ENCODE results near the gene AIFM2. TPM values are rescaled to one million over a fixed set of nuclear protein-coding genes. Genes with fewer than 3 reads are reported as not detected.

AIFM2 gene
- total and polyA plus RNA-seq, 4 donors, result 5.0 to 20.3 (median 9.7) TPM

- no peaks in the 10 kb centered on the region for H3K9me3 ChIP-seq (ENCODE audit: control insufficient read depth in 4 of 4, low read length in 3 of 4)
- no peak overlapping the region for H3K27ac ChIP-seq (ENCODE audit: low read depth in 1 of 2, low read length in 2 of 2)
- no peaks in the 10 kb centered on the region for H3K27me3 ChIP-seq (ENCODE audit: control insufficient read depth in 4 of 4, insufficient read depth in 4 of 4, low read length in 3 of 4)
- peaks cover 0 to 6% (median 0%) of the 10 kb centered on the region in 4 donors for H3K4me1 ChIP-seq (ENCODE audit: control insufficient read depth in 4 of 4, insufficient read depth in 4 of 4, low read length in 3 of 4)
- no peak overlapping the region for H3K9ac ChIP-seq (ENCODE audit: low read depth in 1 of 2, low read length in 2 of 2)
- 84% methylated on average over 8 of the region's 8 CpGs for WGBS
- H3K36me3 ChIP-seq (ENCODE audit: control insufficient read depth in 4 of 4, insufficient read depth in 3 of 4, low read depth in 1 of 4, low read length in 3 of 4), result peaks cover 3 to 33% (median 16%) of the 10 kb centered on the region in 4 donors
- TF ChIP-seq HNF4G (IDR thresholded peaks at IDR 0.05), result no peak
- no peak for TF ChIP-seq YY1 (IDR thresholded peaks at IDR 0.05)
- TF ChIP-seq FOXA2 (IDR thresholded peaks at IDR 0.05), result no peak
- no peak for TF ChIP-seq JUND (IDR thresholded peaks at IDR 0.05)
- no peak for TF ChIP-seq CTCF (IDR thresholded peaks at IDR 0.05; ENCODE audit: low read depth, low read length, missing input control)
- no peak for TF ChIP-seq HNF4A (conservative IDR thresholded peaks at IDR 0.05)
- no peak for TF ChIP-seq FOXA1 (IDR thresholded peaks at IDR 0.05)
- no peak for TF ChIP-seq ZBTB33 (IDR thresholded peaks at IDR 0.05)
- no peak for TF ChIP-seq REST (IDR thresholded peaks at IDR 0.05)
- no peak for TF ChIP-seq EGR1 (IDR thresholded peaks at IDR 0.05; ENCODE audit: low read depth in 2 of 2)
- TF ChIP-seq TAF1 (conservative IDR thresholded peaks at IDR 0.05), result no peak
- no peak for TF ChIP-seq RAD21 (IDR thresholded peaks at IDR 0.05)
- no peak for TF ChIP-seq MAX (IDR thresholded peaks at IDR 0.05)
- no peak for TF ChIP-seq ATF3 (IDR thresholded peaks at IDR 0.05)
- TF ChIP-seq GABPA (IDR thresholded peaks at IDR 0.05 in 1 of 2, conservative IDR thresholded peaks at IDR 0.05 in 1 of 2), result no peak
- no peak for DNase-seq (ENCODE audit: low spot score)
- no peak overlapping the region for H3K4me3 ChIP-seq (ENCODE audit: low read depth in 1 of 3, low read length in 3 of 3)
Measured at GRCh38 chr10:70119623-70120022, 13.0 kb downstream of the AIFM2 start.

GRCh38 chr10:70119197-70119596 is 13.4 kb downstream of the AIFM2 start:
- Histone ChIP-seq H3K4me3 (ENCODE audit: low read depth in 1 of 3, low read length in 3 of 3) (no peak overlapping the region), H3K9ac (ENCODE audit: low read depth in 1 of 2, low read length in 2 of 2) (no peak overlapping the region), H3K27ac (ENCODE audit: low read depth in 1 of 2, low read length in 2 of 2) (no peak overlapping the region), H3K9me3 (ENCODE audit: control insufficient read depth in 4 of 4, low read length in 3 of 4) (no peaks in the 10 kb centered on the region), H3K4me1 (ENCODE audit: control insufficient read depth in 4 of 4, insufficient read depth in 4 of 4, low read length in 3 of 4) (peaks cover 0 to 6% (median 0%) of the 10 kb centered on the region in 4 donors), H3K27me3 (ENCODE audit: control insufficient read depth in 4 of 4, insufficient read depth in 4 of 4, low read length in 3 of 4) (no peaks in the 10 kb centered on the region), H3K36me3 (ENCODE audit: control insufficient read depth in 4 of 4, insufficient read depth in 3 of 4, low read depth in 1 of 4, low read length in 3 of 4) (peaks cover 3 to 34% (median 17%) of the 10 kb centered on the region in 4 donors)
- no peak for DNase-seq (ENCODE audit: low spot score)
- 96% methylated on average over 7 of the region's 7 CpGs for WGBS
- TF ChIP-seq HNF4G (IDR thresholded peaks at IDR 0.05) (no peak), RXRA (IDR thresholded peaks at IDR 0.05) (no peak)

Measured in liver (tissue), 9 donors.